Small intestine (tissue), 7 donors: ENCODE measurements around the gene ARHGAP8. TPM values are rescaled to one million over a fixed set of nuclear protein-coding genes. Genes with fewer than 3 reads are reported as not detected.

Experiments
- DNase-seq, 2 donors: peaks; one replicate each; pipeline versions ENCODE4 v3.0.0 to v3.0.0-alpha.2; 2013
- FAIRE-seq: peaks from 2 replicates; lab custom pipeline; 2012; peaks lifted over from hg19 to GRCh38; lab: Jason Lieb, UNC
- H3K27ac ChIP-seq, 3 donors: one replicate each; pipeline ENCODE4 v1.5.1; 2013; ENCODE audit warnings: low read length in 2 of 3, mild to moderate bottlenecking in 2 of 3, control low read depth in 1 of 3, inconsistent platforms in 1 of 3, low read depth in 1 of 3, moderate library complexity in 1 of 3
- H3K27me3 ChIP-seq, 3 donors: one replicate each; pipeline ENCODE4 v1.6.1; 2013; ENCODE audit warnings: low read length in 3 of 3, inconsistent platforms in 1 of 3; ENCODE audit not compliant: control insufficient read depth in 3 of 3, insufficient read depth in 3 of 3
- H3K36me3 ChIP-seq, 3 donors: one replicate each; pipeline ENCODE4 v1.6.1; 2013; ENCODE audit warnings: low read length in 3 of 3, inconsistent platforms in 1 of 3, low read depth in 1 of 3, mild to moderate bottlenecking in 1 of 3, moderate library complexity in 1 of 3; ENCODE audit not compliant: control insufficient read depth in 3 of 3, insufficient read depth in 2 of 3
- H3K4me1 ChIP-seq, 3 donors: one replicate each; pipeline ENCODE4 v1.6.1; 2013; ENCODE audit warnings: low read length in 2 of 3, inconsistent platforms in 1 of 3, low read depth in 1 of 3, mild to moderate bottlenecking in 1 of 3, moderate library complexity in 1 of 3; ENCODE audit not compliant: control insufficient read depth in 3 of 3, insufficient read depth in 2 of 3
- H3K4me3 ChIP-seq, 3 donors: one replicate each; pipeline ENCODE4 v1.5.1; 2013; ENCODE audit warnings: low read length in 3 of 3, control low read depth in 1 of 3, inconsistent platforms in 1 of 3, low read depth in 1 of 3, mild to moderate bottlenecking in 1 of 3, moderate library complexity in 1 of 3
- H3K9me3 ChIP-seq, 2 donors: one replicate each; pipeline ENCODE4 v1.6.1; 2013; ENCODE audit warnings: low read depth in 1 of 2, low read length in 1 of 2; ENCODE audit not compliant: control insufficient read depth in 2 of 2, insufficient read depth in 1 of 2
- WGBS, 3 donors: extraction: QIAGEN DNeasy Blood & Tissue Kit; methylation state at CpG; one replicate each; pipeline ENCODE4 v1.1.7; 2013; 5-methylcytosine and 5-hydroxymethylcytosine counted together
- polyA plus RNA-seq, 4 donors: library from polyadenylated mRNA; stranded (reverse) in 3 of 4; unstranded in 1 of 4; fragments of 200-250 nt in 3 of 4; fragments of 120-200 nt in 1 of 4; gene quantifications; one replicate each; pipeline versions ENCODE4 v1.2.1 to v1.2.3, GENCODE V29; 2013
- donor health status: healthy with polysubstance abuse.
- donor health status: control.
- donor health status: control.
- donor health status: Bipolar disorder and iron deficiency.
- donor health status: healthy.

ARHGAP8 gene
- polyA plus RNA-seq, 4 donors, result 1.6 to 20.3 (median 9.3) TPM

- Histone ChIP-seq H3K4me3 (no peak overlapping the region), H3K4me1 (no peaks in the 10 kb centered on the region), H3K9me3 (peaks cover 0 to 10% of the 10 kb centered on the region in 2 donors), H3K36me3 (peaks cover 0 to 12% (median 0%) of the 10 kb centered on the region in 3 donors), H3K27ac (no peak overlapping the region), H3K27me3 (no peaks in the 10 kb centered on the region)
- FAIRE-seq (no peak), DNase-seq (no peak)
- WGBS, 3 donors, result 92 to 95% (median 94%) methylated on average over 8 of the region's 8 CpGs
Observed at GRCh38 chr22:44845191-44845590, 92.8 kb downstream of the ARHGAP8 start.

GRCh38 chr22:44845796-44846720 is 93.7 kb downstream of the ARHGAP8 start:
- Histone ChIP-seq H3K27ac (no peak overlapping the region), H3K4me1 (no peaks in the 10 kb centered on the region), H3K4me3 (no peak overlapping the region), H3K27me3 (no peaks in the 10 kb centered on the region), H3K9me3 (peaks cover 0 to 10% of the 10 kb centered on the region in 2 donors), H3K36me3 (peaks cover 0 to 10% (median 0%) of the 10 kb centered on the region in 3 donors)
- FAIRE-seq (no peak), DNase-seq (no peak)
- 86 to 89% (median 87%) methylated on average over 24 to 25 of the region's 25 CpGs for WGBS, 3 donors

GRCh38 chr22:44846726-44847275 is 94.4 kb downstream of the ARHGAP8 start:
- DNase-seq (no peak), FAIRE-seq (no peak)
- Histone ChIP-seq H3K36me3 (peaks cover 0 to 7% (median 0%) of the 10 kb centered on the region in 3 donors), H3K4me3 (no peak overlapping the region), H3K27ac (no peak overlapping the region), H3K4me1 (no peaks in the 10 kb centered on the region), H3K27me3 (no peaks in the 10 kb centered on the region), H3K9me3 (peaks cover 0 to 10% of the 10 kb centered on the region in 2 donors)
- WGBS, 3 donors, result 86 to 91% (median 86%) methylated on average over 15 to 16 of the region's 16 CpGs

- Histone ChIP-seq H3K4me1 (no peaks in the 10 kb centered on the region), H3K27ac (no peak overlapping the region), H3K27me3 (no peaks in the 10 kb centered on the region), H3K36me3 (peaks cover 0 to 7% (median 0%) of the 10 kb centered on the region in 3 donors), H3K9me3 (peaks cover 0 to 10% of the 10 kb centered on the region in 2 donors), H3K4me3 (no peak overlapping the region)
- FAIRE-seq, result no peak
- WGBS, 3 donors, result 79 to 91% (median 85%) methylated on average over 4 of the region's 4 CpGs
- DNase-seq, result no peak
Observed at GRCh38 chr22:44847380-44847779, 95.0 kb downstream of the ARHGAP8 start.

GRCh38 chr22:44847892-44848291 is 95.5 kb downstream of the ARHGAP8 start:
- WGBS, 3 donors, result 92 to 95% (median 94%) methylated on average over 15 to 18 of the region's 18 CpGs

GRCh38 chr22:44848296-44848741 is 95.9 kb downstream of the ARHGAP8 start:
- 88 to 95% (median 89%) methylated on average over 14 of the region's 14 CpGs for WGBS, 3 donors
- H3K4me1 ChIP-seq, result no peaks in the 10 kb centered on the region
- H3K36me3 ChIP-seq, result peaks cover 0 to 7% (median 0%) of the 10 kb centered on the region in 3 donors
- H3K9me3 ChIP-seq, result peaks cover 0 to 10% of the 10 kb centered on the region in 2 donors
- H3K27me3 ChIP-seq, result no peaks in the 10 kb centered on the region
- H3K4me3 ChIP-seq, result no peak overlapping the region
- DNase-seq, result no peak
- FAIRE-seq, result no peak
- no peak overlapping the region for H3K27ac ChIP-seq

More at GRCh38 chr22:44847892-44848291, 95.5 kb downstream of the ARHGAP8 start:
- no peaks in the 10 kb centered on the region for H3K27me3 ChIP-seq
- FAIRE-seq (no peak), DNase-seq (no peak)
- peaks cover 0 to 7% (median 0%) of the 10 kb centered on the region in 3 donors for H3K36me3 ChIP-seq
- H3K9me3 ChIP-seq, result peaks cover 0 to 10% of the 10 kb centered on the region in 2 donors
- no peak overlapping the region for H3K4me3 ChIP-seq
- no peak overlapping the region for H3K27ac ChIP-seq
- H3K4me1 ChIP-seq, result no peaks in the 10 kb centered on the region

- FAIRE-seq (no peak), DNase-seq (no peak)
- peaks cover 0 to 8% of the 10 kb centered on the region in 2 donors for H3K9me3 ChIP-seq
- H3K27me3 ChIP-seq, result no peaks in the 10 kb centered on the region
- H3K4me3 ChIP-seq, result no peak overlapping the region
- no peaks in the 10 kb centered on the region for H3K4me1 ChIP-seq
- WGBS, 3 donors, result 92 to 94% (median 92%) methylated on average over 21 of the region's 21 CpGs
- H3K36me3 ChIP-seq, result peaks cover 0 to 7% (median 0%) of the 10 kb centered on the region in 3 donors
- no peak overlapping the region for H3K27ac ChIP-seq
Observed at GRCh38 chr22:44848791-44849420, 96.5 kb downstream of the ARHGAP8 start.

GRCh38 chr22:44850946-44851345 is 98.6 kb downstream of the ARHGAP8 start:
- Histone ChIP-seq H3K27me3 (no peaks in the 10 kb centered on the region), H3K36me3 (peaks cover 0 to 9% (median 0%) of the 10 kb centered on the region in 3 donors), H3K27ac (no peak overlapping the region), H3K4me3 (no peak overlapping the region), H3K9me3 (no peaks in the 10 kb centered on the region), H3K4me1 (no peaks in the 10 kb centered on the region)
- 80 to 82% (median 81%) methylated on average over 6 of the region's 6 CpGs for WGBS, 3 donors
- no peak for DNase-seq
- FAIRE-seq, result no peak
